ENCODE results near the gene NR1D1. TPM values are rescaled to one million over a fixed set of nuclear protein-coding genes. Genes with fewer than 3 reads are reported as not detected.

The NR1D1 gene
- total RNA-seq, 1 donor from 2014 or later: 0.75 TPM

GRCh38 chr17:40111221-40112128 is 11.1 kb upstream of the NR1D1 start:
- peak; percentile 91 for DNase-seq (ENCODE audit: low read depth)

GRCh38 chr17:40110026-40110845 is 9.8 kb upstream of the NR1D1 start:
- DNase-seq (ENCODE audit: low read depth): no peak

GRCh38 chr17:40108970-40109824 is 8.8 kb upstream of the NR1D1 start:
- DNase-seq (ENCODE audit: low read depth): no peak

- DNase-seq (ENCODE audit: low read depth): peak; percentile 74
Observed at GRCh38 chr17:40107522-40108174, 7.3 kb upstream of the NR1D1 start.

- no peak for DNase-seq (ENCODE audit: low read depth)
Observed at GRCh38 chr17:40106760-40107521, 6.6 kb upstream of the NR1D1 start.

- no peak for DNase-seq (ENCODE audit: low read depth)
Observed at GRCh38 chr17:40105861-40106759, 5.7 kb upstream of the NR1D1 start.

- DNase-seq (ENCODE audit: low read depth): no peak
Observed at GRCh38 chr17:40104594-40105486, 4.5 kb upstream of the NR1D1 start.

GRCh38 chr17:40103688-40104087 is 3.3 kb upstream of the NR1D1 start:
- no peak for DNase-seq (ENCODE audit: low read depth)

- no peak for DNase-seq (ENCODE audit: low read depth)
Observed at GRCh38 chr17:40103071-40103661, 2.8 kb upstream of the NR1D1 start.

GRCh38 chr17:40101367-40102210 is 1.2 kb upstream of the NR1D1 start:
- no peak for DNase-seq (ENCODE audit: low read depth)

- peak; percentile 96 for DNase-seq (ENCODE audit: low read depth)
Observed at GRCh38 chr17:40100669-40101366, 429 bp upstream of the NR1D1 start.

- no peak for DNase-seq (ENCODE audit: low read depth)
Observed at GRCh38 chr17:40099619-40100418, 570 bp downstream of the NR1D1 start.

- peak; percentile 95 for DNase-seq (ENCODE audit: low read depth)
Observed at GRCh38 chr17:40098846-40099618, 1.4 kb downstream of the NR1D1 start.

- DNase-seq (ENCODE audit: low read depth): peak; percentile 91
Observed at GRCh38 chr17:40097931-40098845, 2.2 kb downstream of the NR1D1 start.
